Measurements from ENCODE around the gene NTM.

NTM gene

DNA sequence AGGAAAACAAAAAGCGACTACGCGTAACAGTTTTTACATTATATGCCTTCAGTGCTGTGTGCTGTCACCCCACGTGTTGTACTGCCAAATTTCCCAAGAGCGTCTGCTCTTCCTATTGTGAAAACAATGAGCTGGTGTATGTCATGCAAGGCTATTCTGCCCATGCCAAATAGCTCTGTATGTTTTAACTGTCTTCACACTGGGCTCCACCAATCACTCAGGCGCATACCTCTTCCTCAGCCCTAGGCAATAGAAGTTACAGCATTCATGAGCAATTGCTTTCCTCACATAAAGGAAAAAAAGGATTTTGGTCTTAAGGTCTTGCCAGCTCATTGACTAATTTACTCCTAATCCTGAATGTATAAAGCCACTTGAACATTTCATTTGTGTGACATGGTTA lies 606.8 kb downstream of the NTM start:
- TF ChIP-seq, protein P1, sequence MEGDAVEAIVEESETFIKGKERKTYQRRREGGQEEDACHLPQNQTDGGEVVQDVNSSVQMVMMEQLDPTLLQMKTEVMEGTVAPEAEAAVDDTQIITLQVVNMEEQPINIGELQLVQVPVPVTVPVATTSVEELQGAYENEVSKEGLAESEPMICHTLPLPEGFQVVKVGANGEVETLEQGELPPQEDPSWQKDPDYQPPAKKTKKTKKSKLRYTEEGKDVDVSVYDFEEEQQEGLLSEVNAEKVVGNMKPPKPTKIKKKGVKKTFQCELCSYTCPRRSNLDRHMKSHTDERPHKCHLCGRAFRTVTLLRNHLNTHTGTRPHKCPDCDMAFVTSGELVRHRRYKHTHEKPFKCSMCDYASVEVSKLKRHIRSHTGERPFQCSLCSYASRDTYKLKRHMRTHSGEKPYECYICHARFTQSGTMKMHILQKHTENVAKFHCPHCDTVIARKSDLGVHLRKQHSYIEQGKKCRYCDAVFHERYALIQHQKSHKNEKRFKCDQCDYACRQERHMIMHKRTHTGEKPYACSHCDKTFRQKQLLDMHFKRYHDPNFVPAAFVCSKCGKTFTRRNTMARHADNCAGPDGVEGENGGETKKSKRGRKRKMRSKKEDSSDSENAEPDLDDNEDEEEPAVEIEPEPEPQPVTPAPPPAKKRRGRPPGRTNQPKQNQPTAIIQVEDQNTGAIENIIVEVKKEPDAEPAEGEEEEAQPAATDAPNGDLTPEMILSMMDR (IDR thresholded peaks at IDR 0.05; ENCODE audit: low read depth, low read length, missing control alignments), result no peak
- H3K4me3 ChIP-seq (ENCODE audit: low read depth, low read length), result no peak overlapping the region
- DNase-seq (ENCODE audit: low read depth), result no peak

DNA sequence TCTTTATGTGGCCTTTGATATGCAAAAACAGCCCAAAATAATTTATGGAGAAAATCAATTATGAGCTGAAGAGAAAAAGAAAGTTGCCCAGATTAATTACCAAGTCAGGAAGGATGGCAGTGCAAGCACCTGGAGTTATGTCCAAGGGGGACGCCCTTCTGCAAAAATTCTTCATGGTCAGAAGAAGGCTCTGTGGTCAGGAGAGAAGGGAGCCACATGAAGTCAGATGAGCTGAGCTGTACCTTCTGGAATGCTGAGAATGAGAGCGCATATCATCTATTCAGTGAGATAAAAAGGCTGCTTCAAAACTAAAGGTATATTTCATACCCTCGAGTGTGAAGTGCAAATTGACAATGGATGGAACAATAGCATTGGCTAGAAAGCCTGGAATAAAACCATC lies 607.4 kb downstream of the NTM start:
- no peak overlapping the region for H3K4me3 ChIP-seq (ENCODE audit: low read depth, low read length)
- DNase-seq (ENCODE audit: low read depth), result no peak
- TF ChIP-seq, protein P1 (IDR thresholded peaks at IDR 0.05; ENCODE audit: low read depth, low read length, missing control alignments), result no peak

DNA sequence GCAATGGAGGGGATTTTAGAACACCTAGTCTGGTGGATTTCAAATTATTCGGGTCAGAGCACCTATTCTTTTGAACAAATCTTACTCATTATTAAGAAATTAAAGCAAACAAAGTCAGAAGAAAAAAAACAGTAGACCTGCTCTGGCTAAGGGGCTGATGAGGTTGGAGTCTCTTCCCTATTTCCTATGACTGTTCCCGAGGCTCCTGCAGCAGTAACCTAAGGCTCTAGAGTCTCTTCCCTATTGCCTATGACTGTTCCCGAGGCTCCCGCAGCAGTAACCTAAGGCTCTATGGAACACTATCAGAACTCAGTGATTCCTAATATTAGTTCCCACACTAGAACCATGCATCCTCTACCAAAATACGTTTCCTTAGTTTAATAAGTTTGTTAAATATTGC lies 607.9 kb downstream of the NTM start:
- DNase-seq (ENCODE audit: low read depth), result no peak

GRCh38 chr11:131979364-131979763 lies 608.9 kb downstream of the NTM start:
- TF ChIP-seq, protein P1 (IDR thresholded peaks at IDR 0.05; ENCODE audit: low read depth, low read length, missing control alignments), result no peak
- no peak overlapping the region for H3K4me3 ChIP-seq (ENCODE audit: low read depth, low read length)
- DNase-seq (ENCODE audit: low read depth), result no peak

More for the DNA sequence above, 607.9 kb downstream of the NTM start:
- no peak overlapping the region for H3K4me3 ChIP-seq (ENCODE audit: low read depth, low read length)
- TF ChIP-seq, protein P1 (IDR thresholded peaks at IDR 0.05; ENCODE audit: low read depth, low read length, missing control alignments), result no peak

- no peak overlapping the region for H3K4me3 ChIP-seq (ENCODE audit: low read depth, low read length)
- TF ChIP-seq, protein P1 (IDR thresholded peaks at IDR 0.05; ENCODE audit: low read depth, low read length, missing control alignments), result no peak
- no peak for DNase-seq (ENCODE audit: low read depth)
Measured at GRCh38 chr11:131980199-131980598, 609.8 kb downstream of the NTM start.

DNA sequence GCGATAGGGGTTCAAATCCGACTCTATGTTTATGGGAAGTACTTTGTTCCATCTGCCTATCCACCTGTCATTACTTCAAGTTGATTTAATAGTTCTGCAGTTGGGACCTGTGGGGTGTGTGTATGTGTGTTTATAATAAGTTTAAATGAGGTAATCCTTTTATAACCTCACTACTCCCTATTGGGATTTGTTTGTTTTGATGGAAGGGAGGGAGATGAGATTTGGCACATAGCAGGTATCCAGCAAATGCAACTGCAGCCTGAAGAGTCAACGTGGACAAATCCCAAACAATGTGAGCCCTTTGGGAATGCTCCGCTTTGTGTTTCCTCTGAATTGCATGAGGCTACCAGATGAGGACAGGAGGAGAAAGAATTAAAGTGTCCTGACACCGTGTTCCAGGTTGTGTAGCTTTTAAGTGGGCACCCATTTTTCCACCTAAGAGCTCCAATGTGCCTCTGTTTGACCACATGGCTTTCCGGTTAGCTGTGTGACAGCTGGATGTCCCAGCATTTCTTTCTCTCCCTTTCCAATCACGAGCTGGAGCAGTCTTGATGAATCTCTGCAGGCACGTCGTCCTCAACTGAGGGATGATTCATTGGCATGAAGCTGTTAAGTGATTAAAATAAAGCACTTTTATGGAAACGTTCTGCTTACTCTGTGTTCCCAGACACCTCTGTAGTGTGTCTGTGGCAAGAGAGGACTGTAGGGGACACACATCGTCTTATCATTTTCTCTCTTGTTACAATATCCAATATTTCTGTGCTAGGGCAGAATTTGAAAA lies 610.7 kb downstream of the NTM start:
- no peak overlapping the region for H3K4me3 ChIP-seq (ENCODE audit: low read depth, low read length)
- TF ChIP-seq, protein P1 (IDR thresholded peaks at IDR 0.05; ENCODE audit: low read depth, low read length, missing control alignments), result no peak
- no peak for DNase-seq (ENCODE audit: low read depth)

- no peak overlapping the region for H3K4me3 ChIP-seq (ENCODE audit: low read depth, low read length)
- DNase-seq (ENCODE audit: low read depth), result no peak
- TF ChIP-seq, protein P1 (IDR thresholded peaks at IDR 0.05; ENCODE audit: low read depth, low read length, missing control alignments), result no peak
Measured at GRCh38 chr11:131982154-131982553, 611.7 kb downstream of the NTM start.

All from GM12864 (cell line).